Neural cell (in vitro differentiated cells): ENCODE results near the gene BCAT1. TPM values are rescaled to one million over a fixed set of nuclear protein-coding genes. Genes with fewer than 3 reads are reported as not detected.

Experiments
- H2AFZ ChIP-seq: fragments of 200-600, 300-800 bp; sonication (generic), shearing (Covaris generic); 2 replicates; pipeline ENCODE4 v1.6.0; 2014; ENCODE audit warnings: low read depth, mild to moderate bottlenecking, antibody characterized with exemption, low read length, moderate library complexity
- H3F3A ChIP-seq: fragments of 200-600 bp; shearing (Covaris generic); 2 replicates; pipeline ENCODE4 v1.6.1; 2016; ENCODE audit warnings: mild to moderate bottlenecking, moderate library complexity, mixed read lengths, antibody characterized with exemption, low read length; ENCODE audit not compliant: insufficient read depth, poor library complexity, severe bottlenecking
- H3K27ac ChIP-seq: fragments of 200-600, 300-800 bp; sonication (generic), shearing (Covaris generic); 2 replicates; pipeline ENCODE4 v1.5.1; 2014; ENCODE audit warnings: mild to moderate bottlenecking, low read length, moderate library complexity
- H3K27me3 ChIP-seq: fragments of 300-800, 200-600 bp; sonication (generic), shearing (Covaris generic); 2 replicates; pipeline ENCODE4 v1.6.0; 2014; ENCODE audit warnings: mild to moderate bottlenecking, low read depth, low read length, moderate library complexity; ENCODE audit not compliant: insufficient read depth
- H3K36me3 ChIP-seq: fragments of 300-800, 200-600 bp; sonication (generic), shearing (Covaris generic); 2 replicates; pipeline ENCODE4 v1.5.1; 2014; ENCODE audit warnings: mild to moderate bottlenecking, antibody characterized with exemption, low read length, moderate library complexity; ENCODE audit not compliant: insufficient read depth
- H3K4me2 ChIP-seq: fragments of 300-800, 200-600 bp; sonication (generic), shearing (Covaris generic); 2 replicates; pipeline ENCODE4 v1.6.0; 2014; ENCODE audit warnings: mild to moderate bottlenecking, low read length
- H3K4me3 ChIP-seq: fragments of 300-800, 200-600 bp; sonication (generic), shearing (Covaris generic); 2 replicates; pipeline ENCODE4 v1.5.1; 2014; ENCODE audit warnings: mild to moderate bottlenecking, low read length, moderate library complexity
- H3K79me2 ChIP-seq: fragments of 200-600 bp; shearing (Covaris generic); replicated peaks from 2 replicates; pipeline ENCODE4 v1.6.0; 2014; ENCODE audit warnings: mild to moderate bottlenecking, low read length, moderate library complexity; ENCODE audit not compliant: insufficient read depth
- H3K9ac ChIP-seq: fragments of 300-800, 200-600 bp; sonication (generic), shearing (Covaris generic); 2 replicates; pipeline ENCODE4 v1.6.1; 2016; ENCODE audit warnings: mild to moderate bottlenecking, low read length, mixed read lengths
- H3K9me2 ChIP-seq: fragments of 200-600 bp; shearing (Covaris generic); 2 replicates; pipeline ENCODE4 v1.6.1; 2016; ENCODE audit warnings: mild to moderate bottlenecking, low read length, mixed read lengths; ENCODE audit not compliant: insufficient read depth
- H3K9me3 ChIP-seq: fragments of 200-600, 300-800 bp; sonication (generic), shearing (Covaris generic); 2 replicates; pipeline ENCODE4 v1.6.1; 2016; ENCODE audit warnings: mild to moderate bottlenecking, mixed run types, low read length, moderate library complexity, mixed read lengths
- H4K20me1 ChIP-seq: fragments of 200-600 bp; shearing (Covaris generic); 2 replicates; pipeline ENCODE4 v1.6.1; 2016; ENCODE audit warnings: mild to moderate bottlenecking, mixed run types; ENCODE audit not compliant: insufficient read depth
- CTCF ChIP-seq: fragments of 450-650 bp; IDR thresholded peaks from 2 replicates; pipeline ENCODE4 v1.5.1; 2014; ENCODE audit warnings: antibody characterized with exemption, mild to moderate bottlenecking, moderate library complexity; ENCODE audit not compliant: poor library complexity, severe bottlenecking
- EP300 ChIP-seq: fragments of 450-650 bp; conservative IDR thresholded peaks from 2 replicates; pipeline ENCODE4 v1.6.1; 2014; ENCODE audit warnings: antibody characterized with exemption, mild to moderate bottlenecking, moderate library complexity; ENCODE audit not compliant: poor library complexity, severe bottlenecking
- EZH2 ChIP-seq: fragments of 200-600, 300-800 bp; shearing (Covaris generic), sonication (generic); IDR thresholded peaks from 2 replicates; pipeline ENCODE4 v1.6.1; 2014; ENCODE audit warnings: antibody characterized with exemption, low read length, borderline replicate concordance, mild to moderate bottlenecking; ENCODE audit not compliant: insufficient read depth, poor library complexity, severe bottlenecking
- MXI1 ChIP-seq: fragments of 450-650 bp; conservative IDR thresholded peaks from 2 replicates; pipeline ENCODE4 v1.6.1; 2014; ENCODE audit warnings: antibody characterized with exemption, mild to moderate bottlenecking; ENCODE audit not compliant: poor library complexity, severe bottlenecking
- POLR2AphosphoS5 ChIP-seq: IDR thresholded peaks from 2 replicates; pipeline ENCODE4 v1.6.1; 2012
- RAD21 ChIP-seq: fragments of 450-650 bp; conservative IDR thresholded peaks from 2 replicates; pipeline ENCODE4 v1.6.1; 2014; ENCODE audit warnings: antibody characterized with exemption, mild to moderate bottlenecking, moderate library complexity
- REST ChIP-seq: IDR thresholded peaks from 2 replicates; pipeline ENCODE4 v1.6.1; 2012; ENCODE audit warnings: borderline replicate concordance
- SMC3 ChIP-seq: fragments of 450-650 bp; conservative IDR thresholded peaks from 2 replicates; pipeline ENCODE4 v1.6.1; 2014; ENCODE audit warnings: antibody characterized with exemption, mild to moderate bottlenecking, moderate library complexity; ENCODE audit not compliant: poor library complexity
- TAF1 ChIP-seq: IDR thresholded peaks from 2 replicates; pipeline ENCODE4 v1.6.1; 2012; ENCODE audit warnings: low read depth
- polyA plus RNA-seq: library from polyadenylated mRNA; depleted of rRNA; stranded (reverse); fragments of >200 nt; gene quantifications from 2 replicates; pipeline ENCODE4 v1.2.3, GENCODE V29; 2014

Gene BCAT1
- polyA plus RNA-seq, 1 donor from 2014 or later = 31.3 TPM

GRCh38 chr12:24918596-24918995, 30.3 kb downstream of the BCAT1 start:
- no peak overlapping the region for H3K4me2 ChIP-seq
- H3K27me3 ChIP-seq = no peaks in the 10 kb centered on the region
- H2AFZ ChIP-seq = no peak overlapping the region
- no peaks in the 10 kb centered on the region for H3K36me3 ChIP-seq
- no peaks in the 10 kb centered on the region for H3K9me3 ChIP-seq
- no peak overlapping the region for H3K9ac ChIP-seq
- H3F3A ChIP-seq = no peaks in the 10 kb centered on the region
- no peaks in the 10 kb centered on the region for H3K9me2 ChIP-seq
- no peak overlapping the region for H3K4me3 ChIP-seq
- H3K79me2 ChIP-seq = peaks cover 15% of the 10 kb centered on the region
- H3K27ac ChIP-seq = no peak overlapping the region
- H4K20me1 ChIP-seq = no peaks in the 10 kb centered on the region
- TF ChIP-seq EZH2 = no peak
- no peak for TF ChIP-seq TAF1
- no peak for TF ChIP-seq EP300
- TF ChIP-seq REST = no peak
- TF ChIP-seq RAD21 = no peak
- no peak for TF ChIP-seq CTCF
- TF ChIP-seq MXI1 = no peak
- TF ChIP-seq POLR2AphosphoS5 = no peak
- no peak for TF ChIP-seq SMC3

- H3K27me3 ChIP-seq = no peaks in the 10 kb centered on the region
- H3K9me3 ChIP-seq = no peaks in the 10 kb centered on the region
- H3K9ac ChIP-seq = no peak overlapping the region
- no peaks in the 10 kb centered on the region for H3K9me2 ChIP-seq
- H3K27ac ChIP-seq = no peak overlapping the region
- TF ChIP-seq POLR2AphosphoS5 = no peak
- no peak for TF ChIP-seq EZH2
- TF ChIP-seq TAF1 = no peak
- TF ChIP-seq EP300 = no peak
- TF ChIP-seq MXI1 = no peak
- H3K79me2 ChIP-seq = peaks cover 17% of the 10 kb centered on the region
- H3K4me3 ChIP-seq = no peak overlapping the region
- H2AFZ ChIP-seq = no peak overlapping the region
- H3F3A ChIP-seq = no peaks in the 10 kb centered on the region
- no peak overlapping the region for H3K4me2 ChIP-seq
- no peaks in the 10 kb centered on the region for H3K36me3 ChIP-seq
- H4K20me1 ChIP-seq = no peaks in the 10 kb centered on the region
These were observed 33.4 kb downstream of the BCAT1 start for GRCh38 chr12:24915501-24915900.

- no peak overlapping the region for H3K27ac ChIP-seq
- no peaks in the 10 kb centered on the region for H3K27me3 ChIP-seq
- peaks cover 16% of the 10 kb centered on the region for H3K79me2 ChIP-seq
- H3K9me2 ChIP-seq = no peaks in the 10 kb centered on the region
- H3K9ac ChIP-seq = no peak overlapping the region
- H3K4me2 ChIP-seq = no peak overlapping the region
- TF ChIP-seq SMC3 (no peak), RAD21 (no peak), POLR2AphosphoS5 (no peak), EP300 (no peak), REST (no peak), CTCF (no peak), EZH2 (no peak), MXI1 (no peak), TAF1 (no peak)
- H2AFZ ChIP-seq = no peak overlapping the region
- no peaks in the 10 kb centered on the region for H3F3A ChIP-seq
- no peak overlapping the region for H3K4me3 ChIP-seq
- no peaks in the 10 kb centered on the region for H3K36me3 ChIP-seq
- no peaks in the 10 kb centered on the region for H3K9me3 ChIP-seq
- H4K20me1 ChIP-seq = no peaks in the 10 kb centered on the region
These were observed 34.9 kb downstream of the BCAT1 start for GRCh38 chr12:24913953-24914352.
